GM21737 (cell line): ENCODE results near the gene RDH12.
"Not testable (repeated sequence)": the region's sequence is repeated elsewhere in the genome, so short reads cannot be mapped to it uniquely, and the experiment has no call there.

Experiments
- ATAC-seq: cut with Tn5 transposase; IDR thresholded peaks from one replicate; pipeline ENCODE4 v1.9.1; 2021; ENCODE audit warnings: mild to moderate bottlenecking, moderate library complexity; ENCODE audit not compliant: unreplicated experiment

Gene RDH12

GRCh38 chr14:67701492-67701891 is at the start of gene RDH12:
Gene RDH12, plus strand, starts transcription at chr14:67701886. Its CDS starts 20,757 bp downstream, at chr14:67722643.
- not testable (repeated sequence) for ATAC-seq

- no peak for ATAC-seq
These were observed 49.5 kb upstream of the RDH12 start for GRCh38 chr14:67652189-67652588.

GRCh38 chr14:67653651-67654280 is 47.9 kb upstream of the RDH12 start:
- no peak for ATAC-seq

- no peak for ATAC-seq
These were observed 38.1 kb upstream of the RDH12 start for GRCh38 chr14:67663633-67664032.

DNA sequence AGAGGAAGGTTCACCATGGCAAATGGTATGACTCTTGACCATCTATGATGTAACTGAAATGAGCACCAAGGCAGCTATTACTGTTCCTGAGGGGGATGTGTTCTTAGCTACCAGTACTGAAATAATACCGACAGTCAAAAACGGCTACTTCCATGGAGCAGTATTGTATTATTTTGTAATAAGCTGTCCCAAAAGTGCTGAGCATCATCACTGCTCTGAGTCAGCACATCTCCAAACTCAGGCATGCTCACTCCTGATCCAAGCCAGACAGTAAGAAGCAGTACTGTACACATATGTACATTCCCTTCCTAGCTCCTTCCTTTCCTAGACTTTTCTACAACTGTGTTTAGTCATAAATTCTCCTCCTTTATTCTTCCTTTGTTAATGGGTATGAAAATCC is 35.8 kb upstream of the RDH12 start:
- no peak for ATAC-seq

DNA sequence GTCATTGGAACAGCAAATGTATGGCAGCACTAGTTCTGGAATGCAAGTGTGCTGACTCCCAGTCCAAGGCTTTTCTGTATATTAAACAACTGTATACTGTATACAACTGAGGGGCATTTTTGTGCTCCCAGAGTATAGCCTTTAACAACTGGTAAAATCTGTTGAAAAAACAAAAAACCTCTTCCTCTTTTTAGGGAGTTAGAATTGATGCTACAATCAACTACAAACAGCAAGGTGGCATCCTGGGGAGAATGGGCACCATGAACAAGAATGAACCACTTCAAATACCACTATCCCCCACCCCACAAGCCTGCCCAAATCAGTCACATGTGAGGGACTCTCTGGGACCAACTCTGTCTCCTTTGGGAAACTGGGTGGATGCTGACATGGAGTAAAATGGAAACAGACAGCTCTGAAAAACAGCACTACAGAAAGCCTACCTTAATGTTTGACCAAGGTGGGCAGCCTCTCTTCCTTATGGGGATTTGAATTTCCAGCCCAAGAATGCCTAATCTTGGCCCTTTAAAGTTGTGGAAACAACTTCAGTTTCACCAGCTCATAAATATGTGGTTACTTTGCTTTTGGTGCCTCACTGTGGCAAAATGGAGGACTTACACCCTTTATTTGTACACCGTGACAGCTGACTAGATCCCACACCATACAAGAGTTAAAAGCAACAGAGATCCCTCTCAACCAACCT is 34.8 kb upstream of the RDH12 start:
- ATAC-seq: peak; percentile 55

GRCh38 chr14:67668559-67668958 is 33.1 kb upstream of the RDH12 start:
- peak; percentile 48 for ATAC-seq

- no peak for ATAC-seq
These were observed 28.2 kb upstream of the RDH12 start for GRCh38 chr14:67673451-67673850.

DNA sequence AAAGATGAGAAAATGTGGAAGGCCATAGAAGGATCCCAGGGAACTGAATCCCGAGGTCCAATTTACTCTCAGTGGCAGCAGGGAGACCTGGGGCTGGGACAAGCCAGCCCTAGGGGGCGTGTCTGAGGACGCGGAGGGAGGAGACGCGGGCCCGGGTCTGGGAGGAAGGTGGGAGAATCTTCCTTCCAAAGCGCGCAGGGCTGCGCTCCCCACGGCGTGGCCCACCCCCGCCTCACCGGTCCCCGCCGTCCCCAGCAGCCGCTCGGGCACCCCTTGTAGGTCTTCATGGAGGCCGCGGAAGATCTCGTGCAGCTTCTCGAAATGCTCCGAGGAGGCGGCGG is 27.6 kb upstream of the RDH12 start:
- ATAC-seq: peak; percentile 39

GRCh38 chr14:67674480-67675218 is 27.0 kb upstream of the RDH12 start, which contains the start of gene VTI1B:
Gene VTI1B, minus strand, starts transcription at chr14:67674632. Its CDS starts 143 bp downstream, at chr14:67674489.
- ATAC-seq: peak; percentile 85

GRCh38 chr14:67675219-67675582 is 26.5 kb upstream of the RDH12 start:
- no peak for ATAC-seq

- no peak for ATAC-seq
These were observed 22.7 kb upstream of the RDH12 start for GRCh38 chr14:67679006-67679405.

DNA sequence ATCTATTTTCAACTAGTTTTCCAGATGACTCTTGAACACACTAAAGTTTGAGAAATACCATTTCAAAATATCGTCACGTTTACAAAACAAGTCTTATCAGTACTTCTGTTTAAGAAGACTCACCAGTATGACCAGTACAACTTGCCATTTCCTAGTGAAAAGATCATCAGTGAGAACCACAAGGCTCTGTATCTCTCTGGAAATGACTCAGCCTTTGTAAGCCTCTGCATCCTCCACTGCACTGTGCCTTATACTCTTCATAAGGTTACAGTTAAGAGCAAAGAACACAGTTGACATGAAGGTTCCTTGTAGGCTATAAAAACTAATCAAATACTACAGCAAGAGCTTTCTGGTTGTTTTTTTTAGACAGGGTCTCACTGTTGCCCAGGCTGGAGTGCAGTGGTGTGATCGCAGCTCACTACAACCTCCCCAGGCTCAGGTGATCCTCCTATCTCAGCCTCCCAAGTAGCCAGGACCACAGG is 21.5 kb upstream of the RDH12 start:
- ATAC-seq: peak; percentile 68

DNA sequence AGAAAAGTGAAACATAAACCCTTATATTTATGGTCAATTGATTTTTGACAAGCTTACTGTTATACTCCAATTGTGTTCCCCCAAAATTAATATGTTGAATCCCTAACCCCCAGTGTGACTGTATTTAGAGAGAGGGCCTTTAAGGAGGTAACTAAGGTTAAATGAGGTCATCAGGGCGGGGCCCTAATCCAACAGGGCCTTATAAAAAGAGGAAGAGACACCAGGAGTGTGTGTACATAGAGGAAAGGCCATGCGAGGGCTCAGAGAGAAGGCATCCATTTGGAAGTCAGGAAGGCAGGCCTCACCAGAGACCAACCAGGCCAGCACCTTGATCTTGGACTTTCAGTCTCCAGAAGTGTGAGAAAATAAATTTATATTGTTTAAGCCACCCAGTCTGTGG is 20.7 kb upstream of the RDH12 start:
- ATAC-seq: no peak

DNA sequence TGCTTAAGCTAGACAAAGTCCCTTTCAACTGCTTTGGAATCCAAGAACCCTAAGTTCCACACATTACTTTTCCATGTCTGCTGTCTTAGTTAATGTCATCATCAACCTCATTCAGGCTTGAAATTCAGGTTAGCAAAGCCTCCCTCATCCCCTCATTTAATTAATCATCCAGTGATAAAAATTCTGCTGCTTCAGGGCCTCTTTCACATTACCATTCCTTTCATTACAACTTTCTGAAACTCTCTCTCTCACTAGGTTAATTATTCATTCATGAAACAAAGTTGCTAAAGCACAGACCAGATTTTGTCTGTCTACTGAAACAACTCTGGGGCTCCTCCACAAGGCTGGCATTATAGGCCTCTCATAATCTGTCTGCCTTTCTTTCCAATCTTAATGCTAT is 17.8 kb upstream of the RDH12 start:
- ATAC-seq: no peak

GRCh38 chr14:67690011-67690410 is 11.7 kb upstream of the RDH12 start:
- no peak for ATAC-seq

GRCh38 chr14:67694791-67695393 is 6.8 kb upstream of the RDH12 start:
- ATAC-seq: peak; percentile 86

DNA sequence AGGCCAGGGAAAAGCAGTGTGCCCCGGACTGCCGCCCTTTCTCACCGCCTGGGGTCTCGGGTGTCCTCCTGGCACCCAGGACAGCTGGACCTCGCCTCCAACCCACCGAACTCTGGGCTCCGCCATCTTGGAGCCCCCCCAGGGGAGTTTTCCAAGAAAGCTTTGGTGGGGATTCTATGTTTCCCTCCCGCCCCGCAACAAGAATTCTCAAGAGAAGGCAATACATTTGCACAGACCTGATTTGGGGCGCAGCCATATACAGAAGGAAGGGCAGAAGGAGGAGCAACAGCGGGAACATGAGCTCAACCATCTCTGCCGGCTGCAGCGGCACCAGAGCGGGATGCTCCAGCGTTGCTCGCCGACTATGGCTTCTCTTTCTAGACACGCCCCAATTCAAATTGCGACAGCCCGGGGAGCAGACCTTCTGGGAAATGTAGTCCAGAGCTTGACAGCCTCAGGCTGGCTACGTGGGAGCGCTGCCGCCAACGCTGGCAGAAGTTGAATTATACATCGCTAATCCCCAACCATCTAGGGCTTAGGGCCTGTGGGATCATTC is 6.2 kb upstream of the RDH12 start, which contains the start of gene RDH11:
Gene RDH11, minus strand, starts transcription at position 371 of the 556 bp plus-strand sequence. Its CDS starts 61 bp downstream, at position 310.
- ATAC-seq: peak; percentile 86

GRCh38 chr14:67697006-67697405 is 4.7 kb upstream of the RDH12 start:
- ATAC-seq: no peak

DNA sequence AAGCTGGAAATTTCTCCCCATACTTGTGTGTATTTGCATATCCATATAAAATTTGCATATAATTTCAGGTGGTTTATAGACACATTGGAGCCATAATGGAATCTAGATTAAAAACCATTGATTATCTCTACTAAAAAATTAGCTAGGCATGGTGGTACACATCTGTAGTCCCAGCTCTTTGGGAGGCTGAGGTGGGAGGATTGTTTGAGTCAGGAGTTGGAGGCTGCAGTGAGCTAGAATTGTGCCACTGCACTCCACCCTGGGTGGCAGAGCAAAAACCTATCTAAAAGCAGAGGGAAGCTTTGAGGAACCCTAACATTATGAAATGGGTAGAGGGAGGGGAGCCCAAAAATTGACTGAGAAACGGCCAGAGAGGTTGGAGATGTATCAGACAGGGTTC is 3.5 kb upstream of the RDH12 start:
- no peak for ATAC-seq

DNA sequence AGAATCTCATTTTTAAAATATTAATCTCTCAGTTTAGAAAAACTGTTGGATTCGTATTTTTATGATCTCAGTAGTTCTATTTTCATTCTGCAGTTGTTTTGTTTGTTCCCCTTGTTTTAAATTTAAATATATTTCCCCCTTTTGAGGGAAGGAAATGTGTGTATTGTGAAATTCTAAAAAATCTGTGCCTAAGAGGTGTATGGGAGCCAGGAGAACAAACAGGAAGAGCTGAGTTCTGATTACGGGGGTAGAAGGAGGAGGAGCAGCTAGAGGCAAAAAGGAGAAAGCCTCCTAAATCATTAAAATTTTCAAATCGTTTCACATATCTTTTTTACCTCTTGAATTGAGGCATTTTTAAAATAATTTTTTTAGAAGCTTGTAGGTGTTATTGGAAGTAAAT is 2.3 kb downstream of the RDH12 start:
- ATAC-seq: no peak
